Activated CD8-positive, alpha-beta memory T cell treated with anti-CD3 and anti-CD28 coated beads for 48 hours (primary cell): ENCODE measurements around the gene SCARF2.
"Not testable (repeated sequence)": the region's sequence is repeated elsewhere in the genome, so short reads cannot be mapped to it uniquely, and the experiment has no call there.

ENCODE experiments used
- DNase-seq, 3 experiments: peaks; one replicate each; pipeline ENCODE4 v3.0.0-alpha.2; 2020; ENCODE audit warnings: low read depth in 2 of 3, low spot score in 2 of 3

SCARF2 gene

GRCh38 chr22:20463324-20464095, 25.9 kb upstream of the SCARF2 start:
- DNase-seq, result no peak

- no peak for DNase-seq
Measured at GRCh38 chr22:20459862-20460261, 22.2 kb upstream of the SCARF2 start.

- no peak for DNase-seq
Measured at GRCh38 chr22:20459152-20459542, 21.5 kb upstream of the SCARF2 start.

GRCh38 chr22:20458530-20459151, 21.0 kb upstream of the SCARF2 start:
- no peak for DNase-seq

GRCh38 chr22:20457506-20458240, 20.0 kb upstream of the SCARF2 start:
- DNase-seq, result no peak

- DNase-seq, result no peak
Measured at GRCh38 chr22:20456722-20457076, 19.1 kb upstream of the SCARF2 start.

GRCh38 chr22:20456064-20456721, 18.6 kb upstream of the SCARF2 start:
- peak; percentile 41 to 52 (median 44) for DNase-seq

- DNase-seq, result no peak
Measured at GRCh38 chr22:20455709-20456063, 18.1 kb upstream of the SCARF2 start.

- DNase-seq, result no peak
Measured at GRCh38 chr22:20453222-20453621, 15.6 kb upstream of the SCARF2 start.

GRCh38 chr22:20451920-20452319, 14.3 kb upstream of the SCARF2 start:
- DNase-seq, result no peak

GRCh38 chr22:20451129-20451778, 13.6 kb upstream of the SCARF2 start:
- DNase-seq, result not testable (repeated sequence)

- DNase-seq, result no peak
Measured at GRCh38 chr22:20450551-20450906, 12.9 kb upstream of the SCARF2 start.

GRCh38 chr22:20449819-20450550, 12.4 kb upstream of the SCARF2 start:
- no peak for DNase-seq

GRCh38 chr22:20448630-20449029, 11.0 kb upstream of the SCARF2 start:
- DNase-seq, result no peak

- DNase-seq, result no peak
Measured at GRCh38 chr22:20446383-20446970, 8.9 kb upstream of the SCARF2 start.

GRCh38 chr22:20444325-20444724, 6.7 kb upstream of the SCARF2 start:
- DNase-seq, result no peak

- DNase-seq, result no peak
Measured at GRCh38 chr22:20442485-20443284, 5.1 kb upstream of the SCARF2 start.

GRCh38 chr22:20441631-20442484, 4.2 kb upstream of the SCARF2 start:
- no peak for DNase-seq
